ENCODE measurements around the gene ANTXR2. TPM values are rescaled to one million over a fixed set of nuclear protein-coding genes. Genes with fewer than 3 reads are reported as not detected.
A peak's percentile ranks its signal among the peaks of the same experiment; 100 is the strongest.
"Not testable (repeated sequence)": the region's sequence is repeated elsewhere in the genome, so short reads cannot be mapped to it uniquely, and the experiment has no call there.

ANTXR2 gene
- 87.7 and 105 TPM in 2 replicates for polyA plus RNA-seq (2011; rRNA removed)
- 38.8 and 65.1 TPM in 2 replicates for polyA minus RNA-seq (2011; rRNA and poly(A)+ RNA removed)

DNA sequence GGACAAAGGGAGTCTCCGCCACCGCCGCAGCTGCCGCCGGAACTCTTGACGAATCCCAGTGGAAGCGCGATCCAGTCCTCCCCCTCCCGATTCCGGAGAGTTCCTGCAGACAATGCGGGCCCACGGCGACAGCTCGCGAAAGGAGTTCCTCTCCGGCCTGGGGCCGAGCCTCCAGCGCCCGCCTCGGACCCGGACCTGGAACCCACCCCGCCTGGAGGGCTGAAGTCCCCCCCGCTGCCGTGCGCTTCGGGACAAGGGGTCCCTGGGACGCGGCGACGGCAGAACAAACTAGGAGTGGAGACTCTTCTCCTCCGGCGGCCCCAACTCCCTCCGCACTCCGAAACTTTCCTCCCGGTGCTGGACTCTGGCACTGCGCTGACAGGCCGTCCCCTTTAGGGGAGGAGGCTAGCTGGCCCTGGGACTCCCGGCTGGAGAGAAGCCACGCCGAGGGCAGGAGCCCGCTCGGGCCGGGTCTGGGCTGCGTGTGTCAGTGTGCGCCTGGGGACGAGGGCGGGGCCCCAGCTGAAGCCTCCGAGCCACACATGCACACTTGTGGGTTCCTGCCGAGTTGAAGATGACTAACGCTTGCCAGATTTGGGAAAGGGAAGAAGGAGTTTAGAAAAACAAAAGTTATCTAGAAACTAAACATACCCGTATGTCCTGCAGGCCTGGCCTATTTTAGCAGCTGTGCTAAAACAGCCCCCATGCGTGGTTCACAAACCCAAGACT, at the start of gene ANTXR2:
TSS of gene ANTXR2 (minus strand) at position 486 of the 729 bp plus-strand sequence. CDS start 669 bp downstream, outside the sequence.
- TF ChIP-seq, protein P1, sequence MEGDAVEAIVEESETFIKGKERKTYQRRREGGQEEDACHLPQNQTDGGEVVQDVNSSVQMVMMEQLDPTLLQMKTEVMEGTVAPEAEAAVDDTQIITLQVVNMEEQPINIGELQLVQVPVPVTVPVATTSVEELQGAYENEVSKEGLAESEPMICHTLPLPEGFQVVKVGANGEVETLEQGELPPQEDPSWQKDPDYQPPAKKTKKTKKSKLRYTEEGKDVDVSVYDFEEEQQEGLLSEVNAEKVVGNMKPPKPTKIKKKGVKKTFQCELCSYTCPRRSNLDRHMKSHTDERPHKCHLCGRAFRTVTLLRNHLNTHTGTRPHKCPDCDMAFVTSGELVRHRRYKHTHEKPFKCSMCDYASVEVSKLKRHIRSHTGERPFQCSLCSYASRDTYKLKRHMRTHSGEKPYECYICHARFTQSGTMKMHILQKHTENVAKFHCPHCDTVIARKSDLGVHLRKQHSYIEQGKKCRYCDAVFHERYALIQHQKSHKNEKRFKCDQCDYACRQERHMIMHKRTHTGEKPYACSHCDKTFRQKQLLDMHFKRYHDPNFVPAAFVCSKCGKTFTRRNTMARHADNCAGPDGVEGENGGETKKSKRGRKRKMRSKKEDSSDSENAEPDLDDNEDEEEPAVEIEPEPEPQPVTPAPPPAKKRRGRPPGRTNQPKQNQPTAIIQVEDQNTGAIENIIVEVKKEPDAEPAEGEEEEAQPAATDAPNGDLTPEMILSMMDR (IDR thresholded peaks at IDR 0.05; ENCODE audit: low read depth, low read length): no peak
- ChIA-PET CTCF (interaction anchor here (0.6 to 2.0 kb wide), 6 partner anchors 27 to 143 kb away, joined by 3 to 10 read pairs (median 3); no protein-coding TSS in a partner anchor), POLR2A (interaction anchor here (0.7 to 2.3 kb wide), 9 partner anchors 23 to 1135 kb away, joined by 3 to 25 read pairs (median 4); partner anchors contain the start of genes FGF5 and PRDM8)
- DNase-seq (ENCODE audit: low read depth, low spot score): peak; percentile 93
- Histone ChIP-seq H3K27ac (ENCODE audit: low read depth, low read length) (peak within 1 kb of the TSS; percentile 85), H3K9me3 (ENCODE audit: control insufficient read depth, insufficient read depth, low read length) (peaks cover 4% of the 10 kb centered on the region; the same call in 1 of the 2 replicates), H3K27me3 (ENCODE audit: control insufficient read depth, insufficient read depth, low read length) (no peaks in the 10 kb centered on the region), H3K4me3 (ENCODE audit: low read depth, low read length) (peak within 1 kb of the TSS; percentile 83)

DNA sequence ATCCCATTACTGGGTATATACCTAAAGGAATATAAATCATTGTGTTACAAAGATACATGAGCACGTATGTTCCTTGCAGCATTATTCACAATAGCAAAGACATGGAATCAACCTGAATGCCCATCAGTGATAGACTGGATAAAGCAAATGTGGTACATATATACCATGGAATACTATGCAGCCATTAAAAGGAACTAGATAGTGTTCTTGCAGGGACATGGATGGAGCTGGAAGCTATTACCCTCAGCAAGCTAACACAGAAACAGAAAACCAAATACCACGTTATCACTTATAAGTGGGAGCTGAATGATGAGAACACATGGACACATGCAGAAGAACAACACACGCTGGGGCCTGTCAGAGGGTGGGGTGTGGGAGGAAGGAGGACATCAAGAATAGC, 48.8 kb upstream of the ANTXR2 start:
- DNase-seq (ENCODE audit: low read depth, low spot score); H3K27me3 ChIP-seq (ENCODE audit: control insufficient read depth, insufficient read depth, low read length); H3K27ac ChIP-seq (ENCODE audit: low read depth, low read length); H3K4me3 ChIP-seq (ENCODE audit: low read depth, low read length); H3K9me3 ChIP-seq (ENCODE audit: control insufficient read depth, insufficient read depth, low read length); POLR2A ChIA-PET; CTCF ChIA-PET: not testable (repeated sequence)

DNA sequence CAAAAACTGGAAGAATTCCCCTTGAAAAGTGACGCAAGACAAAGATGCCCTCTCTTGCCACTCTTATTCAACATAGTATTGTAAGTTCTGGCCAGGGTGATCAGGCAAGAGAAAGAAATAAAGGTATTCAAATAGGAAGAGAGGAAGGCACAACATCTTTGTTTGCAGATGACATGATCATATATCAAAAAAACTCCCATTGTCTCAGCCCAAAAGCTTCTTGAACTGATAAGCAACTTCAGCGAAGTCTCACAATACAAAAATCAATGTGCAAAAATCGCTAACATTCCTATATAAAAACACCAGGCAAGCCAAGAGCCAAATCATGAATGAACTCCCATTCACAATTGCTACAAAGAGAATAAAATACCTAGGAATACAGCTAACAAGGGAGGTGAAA, 46.6 kb upstream of the ANTXR2 start:
- CTCF ChIA-PET; H3K4me3 ChIP-seq (ENCODE audit: low read depth, low read length); H3K27me3 ChIP-seq (ENCODE audit: control insufficient read depth, insufficient read depth, low read length); DNase-seq (ENCODE audit: low read depth, low spot score); H3K9me3 ChIP-seq (ENCODE audit: control insufficient read depth, insufficient read depth, low read length); H3K27ac ChIP-seq (ENCODE audit: low read depth, low read length); POLR2A ChIA-PET: not testable (repeated sequence)

DNA sequence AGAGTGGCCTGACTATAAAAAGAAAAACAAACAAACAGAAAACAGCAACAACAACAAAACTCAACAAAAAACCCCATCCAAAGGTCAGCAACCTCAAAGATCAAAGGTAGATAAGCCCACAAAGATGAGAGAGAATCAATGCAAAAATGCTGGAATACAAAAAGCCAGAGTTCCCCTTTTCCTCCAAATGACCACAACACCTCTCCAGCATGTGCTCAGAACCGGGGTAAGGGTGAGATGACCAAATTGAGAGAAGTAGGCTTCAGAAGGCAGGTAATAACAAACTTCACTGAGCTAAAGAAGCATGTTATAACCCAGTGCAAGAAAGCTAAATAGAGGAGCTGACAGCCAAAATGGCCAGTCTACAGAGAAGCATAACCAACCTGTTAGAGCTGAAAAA, 43.5 kb upstream of the ANTXR2 start:
- Histone ChIP-seq H3K4me3 (ENCODE audit: low read depth, low read length) (no peak overlapping the region), H3K27ac (ENCODE audit: low read depth, low read length) (no peak overlapping the region), H3K27me3 (ENCODE audit: control insufficient read depth, insufficient read depth, low read length) (no peaks in the 10 kb centered on the region), H3K9me3 (ENCODE audit: control insufficient read depth, insufficient read depth, low read length) (peaks cover 4% of the 10 kb centered on the region; the same call in 1 of the 2 replicates)
- TF ChIP-seq, protein P1 (IDR thresholded peaks at IDR 0.05; ENCODE audit: low read depth, low read length): no peak
- CTCF ChIA-PET: interaction anchor here (4.5 kb wide), 1 partner anchor 9 kb away, joined by 19 read pairs; no protein-coding TSS in a partner anchor
- POLR2A ChIA-PET: no interaction called here
- no peak for DNase-seq (ENCODE audit: low read depth, low spot score)

DNA sequence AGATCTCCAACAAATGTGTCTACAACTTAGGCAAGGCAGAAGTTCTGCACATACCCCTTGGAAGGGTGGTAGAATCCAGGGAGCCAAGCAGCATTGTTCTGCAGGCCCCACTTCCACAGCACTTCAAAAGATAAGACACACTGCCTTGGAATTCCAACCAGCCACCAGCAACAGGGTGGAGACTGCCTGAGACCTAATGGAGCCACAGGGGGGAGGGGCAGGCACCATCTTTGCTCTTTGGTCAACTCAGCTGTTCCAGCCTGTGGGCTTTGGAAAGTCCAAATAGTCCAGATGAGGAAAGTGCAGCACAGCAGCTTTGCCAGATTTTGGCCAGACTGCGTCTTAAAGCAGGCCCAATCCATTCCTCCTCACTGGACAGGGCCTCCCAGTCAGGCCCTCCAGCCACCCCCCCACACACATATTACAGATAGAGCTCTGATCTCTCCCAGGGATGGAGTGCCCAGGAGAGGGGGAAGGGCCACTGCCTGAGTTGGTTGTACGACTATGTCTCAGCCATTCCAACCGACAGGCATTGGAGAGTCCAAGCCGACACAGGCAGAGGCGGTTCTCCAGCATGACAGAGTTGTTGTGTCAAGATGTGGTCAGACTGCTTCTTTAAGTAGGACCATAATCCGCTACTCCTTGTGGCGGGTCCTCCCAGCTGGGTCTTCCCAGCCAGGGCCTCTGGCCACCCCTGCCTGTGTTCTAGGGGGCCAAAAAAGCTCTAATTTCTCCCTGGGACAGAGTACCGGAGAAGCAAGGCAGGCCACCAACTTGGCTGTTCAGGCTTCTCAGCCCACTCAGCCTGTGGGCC, 42.5 kb upstream of the ANTXR2 start:
- TF ChIP-seq, protein P1 (IDR thresholded peaks at IDR 0.05; ENCODE audit: low read depth, low read length): no peak
- H3K4me3 ChIP-seq (ENCODE audit: low read depth, low read length): no peak overlapping the region
- peaks cover 4% of the 10 kb centered on the region; the same call in 1 of the 2 replicates for H3K9me3 ChIP-seq (ENCODE audit: control insufficient read depth, insufficient read depth, low read length)
- no peak overlapping the region for H3K27ac ChIP-seq (ENCODE audit: low read depth, low read length)
- POLR2A ChIA-PET: no interaction called here
- CTCF ChIA-PET: interaction anchor here (0.7 to 4.5 kb wide), 2 partner anchors 9 to 10 kb away, joined by 3 to 19 read pairs; no protein-coding TSS in a partner anchor
- DNase-seq (ENCODE audit: low read depth, low spot score): no peak
- H3K27me3 ChIP-seq (ENCODE audit: control insufficient read depth, insufficient read depth, low read length): no peaks in the 10 kb centered on the region
